Adipose tissue (tissue), 3 donors: ENCODE data around the gene HMX3. TPM values are rescaled to one million over a fixed set of nuclear protein-coding genes. Genes with fewer than 3 reads are reported as not detected.

Experiments
- H3K27ac ChIP-seq: one replicate; pipeline ENCODE4 v1.5.1; 2013; ENCODE audit warnings: low read depth, low read length
- WGBS, 3 donors: extraction: QIAGEN DNeasy Blood & Tissue Kit; methylation state at CpG; one replicate each; pipeline ENCODE4 v1.1.7; 2013; 5-methylcytosine and 5-hydroxymethylcytosine counted together
- polyA plus RNA-seq, 3 donors: library from polyadenylated mRNA; stranded (reverse); fragments of 200-250 nt; gene quantifications; one replicate each; pipeline ENCODE4 v1.2.3, GENCODE V29; 2013
- donor health status: healthy with polysubstance abuse.
- donor health status: Bipolar disorder and iron deficiency.
- donor health status: healthy.

HMX3 gene
- polyA plus RNA-seq = under 1 TPM in 1 of 3 donors, not detected in 2; 0.67 TPM

- H3K27ac ChIP-seq = no peak within 1 kb of the TSS
- 1 to 3% (median 1%) methylated on average over 47 to 75 of the region's 76 CpGs for WGBS, 3 donors
Measured at GRCh38 chr10:123135415-123136141, at the start of gene HMX3. Gene HMX3 (plus strand): TSS chr10:123135970. CDS start chr10:123136051, 81 bp downstream.

- whole genome bisulfite sequencing, 3 donors = 68 to 86% (median 79%) methylated on average over 7 of the region's 7 CpGs
- H3K27ac ChIP-seq = no peak overlapping the region
Measured at GRCh38 chr10:123086281-123086680, 49.5 kb upstream of the HMX3 start.

GRCh38 chr10:123087348-123087747, 48.4 kb upstream of the HMX3 start:
- 89 to 93% (median 90%) methylated on average over 4 of the region's 4 CpGs for WGBS, 3 donors
- no peak overlapping the region for H3K27ac ChIP-seq

- H3K27ac ChIP-seq = no peak overlapping the region
- WGBS, 3 donors = 57 to 68% (median 59%) methylated on average over 3 of the region's 3 CpGs
Measured at GRCh38 chr10:123087786-123088185, 48.0 kb upstream of the HMX3 start.

GRCh38 chr10:123092635-123093414, 42.9 kb upstream of the HMX3 start:
- WGBS, 3 donors = 69 to 70% (median 69%) methylated on average over 14 of the region's 14 CpGs

GRCh38 chr10:123093489-123093888, 42.3 kb upstream of the HMX3 start:
- WGBS, 3 donors = 66 to 76% (median 74%) methylated on average over 4 of the region's 4 CpGs

More at GRCh38 chr10:123092635-123093414, 42.9 kb upstream of the HMX3 start:
- H3K27ac ChIP-seq = no peak overlapping the region

GRCh38 chr10:123096452-123096851, 39.3 kb upstream of the HMX3 start:
- no peak overlapping the region for H3K27ac ChIP-seq
- 70 to 79% (median 75%) methylated on average over 5 of the region's 5 CpGs for WGBS, 3 donors

More at GRCh38 chr10:123093489-123093888, 42.3 kb upstream of the HMX3 start:
- no peak overlapping the region for H3K27ac ChIP-seq

GRCh38 chr10:123097039-123097438, 38.7 kb upstream of the HMX3 start:
- no peak overlapping the region for H3K27ac ChIP-seq
- 69 to 80% (median 80%) methylated on average over 7 of the region's 7 CpGs for WGBS, 3 donors

- no peak overlapping the region for H3K27ac ChIP-seq
- 71 to 85% (median 73%) methylated on average over 7 of the region's 7 CpGs for WGBS, 3 donors
Measured at GRCh38 chr10:123100030-123100762, 35.6 kb upstream of the HMX3 start.

- 24 to 65% (median 63%) methylated on average over 9 of the region's 9 CpGs for WGBS, 3 donors
- no peak overlapping the region for H3K27ac ChIP-seq
Measured at GRCh38 chr10:123101872-123102271, 33.9 kb upstream of the HMX3 start.

- no peak overlapping the region for H3K27ac ChIP-seq
- 40 to 68% (median 53%) methylated on average over 2 of the region's 2 CpGs for WGBS, 3 donors
Measured at GRCh38 chr10:123102673-123103072, 33.1 kb upstream of the HMX3 start.

GRCh38 chr10:123103944-123104343, 31.8 kb upstream of the HMX3 start:
- no peak overlapping the region for H3K27ac ChIP-seq
- WGBS, 3 donors = 56 to 80% (median 73%) methylated on average over 9 of the region's 9 CpGs

- no peak overlapping the region for H3K27ac ChIP-seq
- 74 to 77% (median 76%) methylated on average over 7 of the region's 7 CpGs for WGBS, 3 donors
Measured at GRCh38 chr10:123109466-123109865, 26.3 kb upstream of the HMX3 start.

GRCh38 chr10:123117644-123118417, 17.9 kb upstream of the HMX3 start:
- no peak overlapping the region for H3K27ac ChIP-seq
- 8 to 14% (median 8%) methylated on average over 26 of the region's 26 CpGs for WGBS, 3 donors

- WGBS, 3 donors = 62 to 65% (median 64%) methylated on average over 8 of the region's 8 CpGs
Measured at GRCh38 chr10:123119081-123119480, 16.7 kb upstream of the HMX3 start.

GRCh38 chr10:123126246-123126645, 9.5 kb upstream of the HMX3 start:
- no peak overlapping the region for H3K27ac ChIP-seq
- WGBS, 3 donors = 69 to 72% (median 71%) methylated on average over 5 of the region's 5 CpGs

More at GRCh38 chr10:123119081-123119480, 16.7 kb upstream of the HMX3 start:
- H3K27ac ChIP-seq = no peak overlapping the region

GRCh38 chr10:123129618-123130271, 6.0 kb upstream of the HMX3 start:
- 66 to 79% (median 67%) methylated on average over 4 of the region's 4 CpGs for WGBS, 3 donors
- H3K27ac ChIP-seq = no peak overlapping the region
